NCI-H446 (cell line): Measurements from ENCODE around the gene CD4.
"Not testable (repeated sequence)": the region's sequence is repeated elsewhere in the genome, so short reads cannot be mapped to it uniquely, and the experiment has no call there.

Experiments
- DNase-seq, 2 experiments: peaks; one replicate each; lab custom pipeline; 2025; lab: John Stamatoyannopoulos, UW

The CD4 gene

DNA sequence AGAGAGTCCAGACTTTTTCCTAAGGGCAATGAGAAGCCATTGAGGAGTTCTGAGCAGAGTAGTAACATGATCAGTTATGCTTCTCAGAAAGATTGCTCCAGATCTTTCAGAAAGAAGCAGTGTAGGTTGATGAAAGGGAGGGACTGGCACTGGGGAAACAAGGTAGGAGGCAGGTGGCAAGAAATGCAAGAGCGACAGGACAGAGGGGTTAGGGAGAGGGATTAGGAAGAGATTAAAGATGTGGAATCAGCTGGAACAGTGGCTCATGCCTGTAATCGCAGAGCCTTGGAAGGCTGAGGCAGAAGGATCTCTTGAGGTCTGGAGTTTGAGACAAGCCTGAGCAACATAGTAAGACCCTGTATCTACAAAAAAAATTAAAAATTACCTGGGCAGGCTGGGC lies 58.3 kb downstream of the CD4 start:
- no peak for DNase-seq

DNA sequence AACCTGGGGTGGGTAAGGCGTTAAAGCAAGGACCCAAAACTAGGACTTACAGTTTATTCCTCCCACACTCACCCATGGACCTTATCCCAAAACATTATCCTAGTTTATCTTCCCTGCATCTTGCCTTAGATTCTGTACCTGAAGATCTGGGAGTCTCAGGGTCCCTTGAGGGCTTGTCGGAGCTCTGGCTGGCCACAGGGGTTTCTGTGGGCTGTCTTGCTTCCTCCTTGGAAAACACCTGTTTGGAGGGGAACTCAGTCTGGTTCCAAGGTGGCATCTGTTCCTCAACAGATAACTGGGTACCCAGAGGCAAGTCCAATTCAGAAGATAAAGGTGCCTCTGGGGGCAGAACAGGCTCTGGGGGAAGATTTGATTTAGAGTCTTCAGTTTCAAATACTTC lies 60.1 kb downstream of the CD4 start:
- no peak for DNase-seq

DNA sequence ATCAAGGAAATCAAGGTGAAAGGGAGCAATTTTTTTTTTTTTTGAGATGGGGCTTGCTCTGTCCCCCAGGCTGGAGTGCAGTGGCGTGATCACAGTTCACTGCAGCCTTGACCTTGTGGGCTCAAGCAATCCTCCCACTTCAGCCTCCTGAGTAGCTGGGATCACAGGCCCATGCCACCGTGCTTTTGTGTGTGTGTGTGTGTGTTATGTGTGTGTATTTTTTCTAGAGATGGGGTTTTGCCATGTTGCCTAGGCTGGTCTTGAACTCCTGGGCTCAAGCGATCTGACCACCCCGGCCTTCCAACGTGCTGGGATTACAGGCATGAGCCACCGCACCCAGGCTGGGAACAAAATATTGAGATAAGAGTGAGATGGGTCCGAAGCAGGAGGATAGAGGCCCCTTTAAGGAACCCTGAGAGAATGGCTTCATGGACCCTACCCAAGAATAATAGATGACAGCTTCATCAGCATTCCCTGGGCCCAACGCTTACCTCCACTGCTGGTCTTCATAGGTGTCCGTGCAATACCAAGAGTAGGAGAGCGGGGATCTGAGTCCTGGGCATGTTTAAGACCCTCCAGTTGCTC lies 60.7 kb downstream of the CD4 start:
- DNase-seq = no peak

- no peak for DNase-seq
These were observed 61.4 kb downstream of the CD4 start for GRCh38 chr12:6850796-6851152.

GRCh38 chr12:6851153-6851920 lies 62.0 kb downstream of the CD4 start, which contains the start of gene CDCA3:
Gene CDCA3, minus strand, starts transcription at chr12:6851286. Its CDS starts 334 bp downstream, at chr12:6850952.
- peak; percentile 97 to 99 for DNase-seq

GRCh38 chr12:6851921-6852650 lies 62.8 kb downstream of the CD4 start, which contains the start of gene USP5:
Gene USP5, plus strand, starts transcription at chr12:6852150. Its CDS starts 30 bp downstream, at chr12:6852180.
- peak; percentile 99 to 100 for DNase-seq

GRCh38 chr12:6852651-6853354 lies 63.5 kb downstream of the CD4 start:
- peak; percentile 54 to 68 for DNase-seq

GRCh38 chr12:6853626-6854025 lies 64.3 kb downstream of the CD4 start:
- DNase-seq = no peak

DNA sequence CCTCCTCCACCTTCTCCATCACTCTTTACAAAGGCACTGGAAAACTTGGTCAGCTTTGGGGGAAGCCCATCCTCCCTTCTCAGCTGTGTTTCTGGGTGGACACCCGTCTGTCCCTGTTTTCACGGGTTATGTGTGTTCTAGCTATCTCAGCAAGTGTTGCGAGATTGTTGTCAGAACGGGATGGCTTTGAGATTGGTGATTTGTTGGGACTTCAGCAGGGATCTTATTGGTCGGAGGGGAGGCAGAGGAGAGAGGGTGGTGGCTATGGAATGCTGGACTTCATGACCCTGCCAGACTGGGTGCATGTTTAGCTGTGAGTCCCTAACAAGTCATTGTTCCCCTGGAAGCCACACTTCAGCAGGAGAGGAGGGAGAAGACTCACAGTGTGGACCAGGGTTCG lies 64.7 kb downstream of the CD4 start:
- DNase-seq = no peak

- DNase-seq = no peak
These were observed 66.0 kb downstream of the CD4 start for GRCh38 chr12:6855322-6855721.

- DNase-seq = no peak
These were observed 69.5 kb downstream of the CD4 start for GRCh38 chr12:6858799-6859198.

GRCh38 chr12:6860116-6860515 lies 70.8 kb downstream of the CD4 start:
- DNase-seq = no peak

GRCh38 chr12:6860942-6861341 lies 71.6 kb downstream of the CD4 start:
- DNase-seq = no peak

DNA sequence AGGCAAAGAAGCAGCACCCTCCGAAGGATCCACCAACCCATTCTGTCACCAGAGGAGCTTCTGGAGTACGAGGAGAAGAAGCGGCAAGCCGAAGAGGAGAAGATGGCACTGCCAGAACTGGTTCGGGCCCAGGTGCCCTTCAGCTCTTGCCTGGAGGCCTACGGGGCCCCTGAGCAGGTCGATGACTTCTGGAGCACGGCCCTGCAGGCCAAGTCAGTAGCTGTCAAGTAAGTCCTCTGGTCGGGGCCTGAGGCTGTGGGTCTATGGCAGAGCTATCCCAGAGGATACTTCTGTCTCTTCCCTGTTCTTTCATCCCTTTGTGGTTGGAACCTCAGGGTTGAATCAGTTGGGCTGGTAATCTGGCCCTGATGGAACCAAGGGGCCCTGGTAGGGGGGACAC lies 72.1 kb downstream of the CD4 start:
- DNase-seq = no peak

GRCh38 chr12:6863033-6863432 lies 73.7 kb downstream of the CD4 start:
- DNase-seq = no peak

DNA sequence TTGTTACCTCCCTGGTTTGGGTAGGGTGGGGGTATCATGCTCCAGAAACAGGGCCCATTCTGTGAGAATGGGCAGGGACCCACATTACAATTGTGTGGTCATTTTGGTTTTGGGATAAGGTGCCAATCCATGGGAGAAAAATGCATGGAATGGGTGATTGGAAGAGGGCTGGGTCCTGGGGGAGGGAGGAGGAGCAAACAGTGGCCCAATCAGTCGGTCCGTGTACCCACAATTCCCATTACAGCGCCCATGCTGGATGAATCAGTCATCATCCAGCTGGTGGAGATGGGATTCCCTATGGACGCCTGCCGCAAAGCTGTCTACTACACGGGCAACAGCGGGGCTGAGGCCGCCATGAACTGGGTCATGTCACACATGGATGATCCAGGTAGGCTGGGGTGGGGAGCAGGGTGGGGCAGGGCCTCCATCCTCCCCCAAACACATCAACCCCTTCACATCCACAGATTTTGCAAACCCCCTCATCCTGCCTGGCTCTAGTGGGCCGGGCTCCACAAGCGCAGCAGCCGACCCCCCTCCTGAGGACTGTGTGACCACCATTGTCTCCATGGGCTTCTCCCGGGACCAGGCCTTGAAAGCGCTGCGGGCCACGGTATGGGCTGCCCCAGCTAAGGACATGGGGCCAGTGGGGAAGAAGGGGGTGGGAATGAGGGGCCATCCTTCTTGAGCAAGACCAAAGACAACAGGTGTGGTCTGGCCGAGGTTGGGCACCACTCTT lies 74.4 kb downstream of the CD4 start:
- DNase-seq = no peak

- DNase-seq = not testable (repeated sequence)
These were observed 76.0 kb downstream of the CD4 start for GRCh38 chr12:6865307-6865706.

DNA sequence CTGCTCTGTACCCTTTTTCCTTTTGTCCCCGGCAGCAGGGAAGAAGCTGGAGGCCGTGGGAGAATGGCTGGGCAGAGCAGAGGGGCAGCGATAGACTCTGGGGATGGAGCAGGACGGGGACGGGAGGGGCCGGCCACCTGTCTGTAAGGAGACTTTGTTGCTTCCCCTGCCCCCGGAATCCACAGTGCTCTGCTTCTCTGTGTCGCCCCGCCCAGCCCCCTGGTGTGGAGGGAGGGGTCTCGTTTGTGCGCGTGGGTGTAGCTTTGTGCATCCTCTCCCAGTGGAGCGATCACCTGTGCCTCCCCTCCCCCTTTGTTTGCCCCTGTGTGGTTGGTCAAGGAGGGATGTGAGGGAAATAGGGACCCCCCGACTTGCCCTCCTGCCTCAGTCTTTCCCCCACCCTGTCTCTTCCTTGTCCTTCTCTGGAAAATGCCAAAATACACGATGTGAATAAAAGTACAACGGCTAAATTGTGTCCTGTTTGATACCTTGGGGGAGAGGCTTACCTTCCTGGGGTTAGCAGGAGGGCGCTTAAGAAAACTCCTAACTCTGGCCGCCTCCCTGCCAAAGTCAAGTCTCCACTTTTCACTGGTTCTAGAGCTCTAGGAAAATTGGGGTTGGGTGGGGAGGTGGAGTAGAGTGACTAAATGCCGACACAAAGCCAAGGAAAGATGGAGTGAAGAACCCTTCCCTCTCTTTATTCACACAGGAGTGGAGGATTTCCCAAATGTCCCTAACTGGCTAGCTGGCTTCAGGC lies 77.0 kb downstream of the CD4 start:
- DNase-seq = no peak

- peak in 1 of 2 experiments; percentile 81 for DNase-seq
These were observed 77.6 kb downstream of the CD4 start for GRCh38 chr12:6866920-6867412.

GRCh38 chr12:6867413-6868210 lies 78.3 kb downstream of the CD4 start, which contains the start of gene TPI1:
Gene TPI1, plus strand, starts transcription at chr12:6867531. Its CDS starts 36 bp downstream, at chr12:6867567.
- DNase-seq = peak; percentile 63 to 92
